HG03097 (cell line): Measurements from ENCODE around the gene JPH3.
A peak's percentile ranks its signal among the peaks of the same experiment; 100 is the strongest.
"Not testable (repeated sequence)": the region's sequence is repeated elsewhere in the genome, so short reads cannot be mapped to it uniquely, and the experiment has no call there.

Experiments used
- ATAC-seq: cut with Tn5 transposase; IDR thresholded peaks from one replicate; pipeline ENCODE4 v1.9.1; 2021; ENCODE audit not compliant: unreplicated experiment, low FRiP score

JPH3 gene

GRCh38 chr16:87707714-87708580 is 105.6 kb downstream of the JPH3 start:
- ATAC-seq: no peak

- ATAC-seq: no peak
Observed at GRCh38 chr16:87708881-87709638, 106.8 kb downstream of the JPH3 start.

GRCh38 chr16:87709677-87710076 is 107.4 kb downstream of the JPH3 start:
- ATAC-seq: no peak

GRCh38 chr16:87710887-87711286 is 108.6 kb downstream of the JPH3 start:
- ATAC-seq: no peak

- ATAC-seq: no peak
Observed at GRCh38 chr16:87712184-87712762, 110.0 kb downstream of the JPH3 start.

GRCh38 chr16:87713451-87714229 is 111.3 kb downstream of the JPH3 start:
- ATAC-seq: no peak

- ATAC-seq: no peak
Observed at GRCh38 chr16:87715231-87715630, 112.9 kb downstream of the JPH3 start.

- ATAC-seq: no peak
Observed at GRCh38 chr16:87715658-87716057, 113.3 kb downstream of the JPH3 start.

GRCh38 chr16:87718831-87719230 is 116.5 kb downstream of the JPH3 start:
- ATAC-seq: not testable (repeated sequence)

GRCh38 chr16:87720446-87720845 is 118.1 kb downstream of the JPH3 start:
- ATAC-seq: no peak

GRCh38 chr16:87721622-87722585 is 119.6 kb downstream of the JPH3 start:
- no peak for ATAC-seq

GRCh38 chr16:87722590-87723225 is 120.4 kb downstream of the JPH3 start:
- no peak for ATAC-seq

- ATAC-seq: peak; percentile 49
Observed at GRCh38 chr16:87723226-87723623, 120.9 kb downstream of the JPH3 start.

GRCh38 chr16:87724490-87725291 is 122.4 kb downstream of the JPH3 start:
- peak; percentile 36 for ATAC-seq

GRCh38 chr16:87725596-87726235 is 123.4 kb downstream of the JPH3 start:
- no peak for ATAC-seq

- not testable (repeated sequence) for ATAC-seq
Observed at GRCh38 chr16:87726577-87726976, 124.3 kb downstream of the JPH3 start.

- ATAC-seq: no peak
Observed at GRCh38 chr16:87727346-87727745, 125.0 kb downstream of the JPH3 start.

GRCh38 chr16:87728026-87728425 is 125.7 kb downstream of the JPH3 start:
- ATAC-seq: no peak
